Chondrocyte (in vitro differentiated cells): ENCODE data around the gene TOM1L2. TPM values are rescaled to one million over a fixed set of nuclear protein-coding genes. Genes with fewer than 3 reads are reported as not detected.

ENCODE experiments used
- DNase-seq: peaks from one replicate; pipeline ENCODE4 v3.0.0; 2021; ENCODE audit warnings: mixed read lengths, low spot score
- H3K27ac Mint-ChIP-seq: one replicate; pipeline ENCODE4 v1.8.0; 2021; ENCODE audit warnings: mild to moderate bottlenecking, moderate library complexity, mixed read lengths; ENCODE audit not compliant: unreplicated experiment
- H3K27me3 Mint-ChIP-seq: 2 replicates; pipeline ENCODE4 v1.8.0; 2021; ENCODE audit warnings: low read depth, mixed read lengths
- H3K36me3 Mint-ChIP-seq: 2 replicates; pipeline ENCODE4 v1.8.0; 2021; ENCODE audit warnings: low read depth, mixed read lengths
- H3K4me1 Mint-ChIP-seq: 2 replicates; pipeline ENCODE4 v1.8.0; 2021; ENCODE audit warnings: low read depth, mild to moderate bottlenecking, mixed read lengths
- H3K4me3 Mint-ChIP-seq: one replicate; pipeline ENCODE4 v1.8.0; 2021; ENCODE audit warnings: mild to moderate bottlenecking, moderate library complexity, mixed read lengths; ENCODE audit not compliant: unreplicated experiment
- H3K9me3 Mint-ChIP-seq: 2 replicates; pipeline ENCODE4 v1.8.0; 2021; ENCODE audit warnings: low read depth, mixed read lengths
- CTCF ChIP-seq: fragments of 200-600 bp; sonication (generic); IDR thresholded peaks from 2 replicates; pipeline ENCODE4 v1.5.0; 2021; ENCODE audit warnings: antibody characterized with exemption, mild to moderate bottlenecking, moderate library complexity
- microRNA-seq: library from miRNA; unstranded; fragments of <30 nt; microRNA quantifications from one replicate; pipeline ENCODE4 v1.2.0, GENCODE V29; 2020; ENCODE audit warnings: borderline number of aligned reads
- total RNA-seq: library from RNA; stranded (reverse); gene quantifications from 3 replicates; pipeline ENCODE4 v1.2.1, GENCODE V29; 2021

The TOM1L2 gene
- total RNA-seq, 1 donor from 2014 or later, result 56.1 TPM

GRCh38 chr17:17794382-17794781 lies 177.8 kb downstream of the TOM1L2 start:
- DNase-seq, result no peak
- no peak overlapping the region for H3K4me3 Mint-ChIP-seq
- H3K36me3 Mint-ChIP-seq, result peaks cover 12% of the 10 kb centered on the region
- TF ChIP-seq CTCF, result no peak
- H3K4me1 Mint-ChIP-seq, result peaks cover 10% of the 10 kb centered on the region
- H3K27ac Mint-ChIP-seq, result no peak overlapping the region
- H3K9me3 Mint-ChIP-seq, result no peaks in the 10 kb centered on the region
- H3K27me3 Mint-ChIP-seq, result no peaks in the 10 kb centered on the region

Small RNA genes within 50 kb of the gene (microRNA-seq; reads per million reads assigned to microRNA genes)
- 21.6 reads per million, percentile 37 among the genes with 10 or more reads in this experiment for gene MIR33B
- gene MIR6777, result not detected

Other genes with a start within 250 kb of the TOM1L2 start
- gene SREBF1, start 135.4 kb downstream of the TOM1L2 start, total RNA-seq, result 22.8 to 26.7 TPM (median 23.4 TPM) in 3 replicates
- gene DRC3, start 462 bp upstream of the TOM1L2 start, total RNA-seq, result 1.2 to 2.6 TPM (median 1.5 TPM) in 3 replicates
- gene ATPAF2, start 66.8 kb upstream of the TOM1L2 start, total RNA-seq, result 18.0 to 19.3 TPM (median 18.4 TPM) in 3 replicates
- 9.7 to 10.5 TPM (median 9.8 TPM) in 3 replicates for gene GID4, start 67.0 kb upstream of the TOM1L2 start, total RNA-seq
- gene DRG2, start 115.5 kb upstream of the TOM1L2 start, total RNA-seq, result 23.8 to 40.6 TPM (median 24.6 TPM) in 3 replicates
- 0.31 to 0.52 TPM in 2 of 3 replicates, not detected in the other for gene MYO15A, start 136.4 kb upstream of the TOM1L2 start, total RNA-seq
- 101 to 110 TPM (median 108 TPM) in 3 replicates for gene ALKBH5, start 211.4 kb upstream of the TOM1L2 start, total RNA-seq